ENCODE data around the gene TRIM62. TPM values are rescaled to one million over a fixed set of nuclear protein-coding genes. Genes with fewer than 3 reads are reported as not detected.

The TRIM62 gene
- total RNA-seq, 1 donor from 2014 or later = 14.0 TPM

GRCh38 chr1:33169290-33170055 lies 12.4 kb downstream of the TRIM62 start:
- H3K27me3 Mint-ChIP-seq = no peaks in the 10 kb centered on the region
- peaks cover 29% of the 10 kb centered on the region for H3K36me3 Mint-ChIP-seq
- peaks cover 40% of the 10 kb centered on the region for H3K4me1 Mint-ChIP-seq (ENCODE audit: unreplicated experiment)
- H3K9me3 Mint-ChIP-seq = peaks cover 11% of the 10 kb centered on the region
- DNase-seq (ENCODE audit: extremely low spot score, unreplicated experiment) = no peak
- peak overlapping the region; percentile 54 for H3K4me3 Mint-ChIP-seq
- H3K27ac Mint-ChIP-seq = peak overlapping the region; percentile 93
- no peak for TF ChIP-seq CTCF (conservative IDR thresholded peaks at IDR 0.05)

- H3K4me1 Mint-ChIP-seq (ENCODE audit: unreplicated experiment) = peaks cover 47% of the 10 kb centered on the region
- H3K9me3 Mint-ChIP-seq = peaks cover 11% of the 10 kb centered on the region
- peak overlapping the region; percentile 93 for H3K27ac Mint-ChIP-seq
- H3K27me3 Mint-ChIP-seq = no peaks in the 10 kb centered on the region
- H3K4me3 Mint-ChIP-seq = peak overlapping the region; percentile 54
- H3K36me3 Mint-ChIP-seq = peaks cover 34% of the 10 kb centered on the region
- no peak for DNase-seq (ENCODE audit: extremely low spot score, unreplicated experiment)
- peak; percentile 21 for TF ChIP-seq CTCF (conservative IDR thresholded peaks at IDR 0.05)
Measured at GRCh38 chr1:33168556-33169289, 13.1 kb downstream of the TRIM62 start.

- DNase-seq (ENCODE audit: extremely low spot score, unreplicated experiment) = no peak
- Mint-ChIP-seq H3K27me3 (no peaks in the 10 kb centered on the region), H3K36me3 (peaks cover 36% of the 10 kb centered on the region), H3K4me1 (ENCODE audit: unreplicated experiment) (peaks cover 46% of the 10 kb centered on the region), H3K9me3 (peaks cover 11% of the 10 kb centered on the region), H3K27ac (peak overlapping the region; percentile 93), H3K4me3 (peak overlapping the region; percentile 80)
- no peak for TF ChIP-seq CTCF (conservative IDR thresholded peaks at IDR 0.05)
Measured at GRCh38 chr1:33167650-33168447, 14.0 kb downstream of the TRIM62 start.

- no peak for TF ChIP-seq CTCF (conservative IDR thresholded peaks at IDR 0.05)
Measured at GRCh38 chr1:33165809-33166208, 16.0 kb downstream of the TRIM62 start.

GRCh38 chr1:33165209-33165608 lies 16.6 kb downstream of the TRIM62 start:
- peaks cover 55% of the 10 kb centered on the region for H3K4me1 Mint-ChIP-seq (ENCODE audit: unreplicated experiment)
- H3K36me3 Mint-ChIP-seq = peaks cover 37% of the 10 kb centered on the region
- no peak for TF ChIP-seq CTCF (conservative IDR thresholded peaks at IDR 0.05)
- no peak overlapping the region for H3K4me3 Mint-ChIP-seq
- peaks cover 11% of the 10 kb centered on the region for H3K9me3 Mint-ChIP-seq
- no peak for DNase-seq (ENCODE audit: extremely low spot score, unreplicated experiment)
- H3K27ac Mint-ChIP-seq = no peak overlapping the region
- H3K27me3 Mint-ChIP-seq = no peaks in the 10 kb centered on the region

More at GRCh38 chr1:33165809-33166208, 16.0 kb downstream of the TRIM62 start:
- Mint-ChIP-seq H3K36me3 (peaks cover 37% of the 10 kb centered on the region), H3K4me1 (ENCODE audit: unreplicated experiment) (peaks cover 54% of the 10 kb centered on the region), H3K9me3 (peaks cover 11% of the 10 kb centered on the region), H3K4me3 (peak overlapping the region; percentile 35), H3K27ac (peak overlapping the region; percentile 57), H3K27me3 (no peaks in the 10 kb centered on the region)
- no peak for DNase-seq (ENCODE audit: extremely low spot score, unreplicated experiment)
